SK-N-SH (cell line): ENCODE results near the gene KRT14. TPM values are rescaled to one million over a fixed set of nuclear protein-coding genes. Genes with fewer than 3 reads are reported as not detected.
"Not testable (repeated sequence)": the region's sequence is repeated elsewhere in the genome, so short reads cannot be mapped to it uniquely, and the experiment has no call there.

Source experiments
- CTCF ChIA-PET: fragments of 300-600, 350-600 bp; formaldehyde crosslinking; extraction: SDS; loops from one replicate; lab custom pipeline; 2021; lab: Yijun Ruan, JAX
- POLR2A ChIA-PET: fragments of 350-600 bp; sonication (Branson Sonifier 250); formaldehyde crosslinking; extraction: SDS; loops from one replicate; lab custom pipeline; 2020; ENCODE audit warnings: antibody characterized with exemption, inconsistent platforms; lab: Yijun Ruan, JAX
- DNase-seq: peaks from one replicate; pipeline ENCODE4 v3.0.0; 2012
- H2AFZ ChIP-seq: fragments of 200-600 bp; sonication (generic); 2 replicates; pipeline ENCODE4 v1.8.1; 2016; ENCODE audit warnings: antibody characterized with exemption, mild to moderate bottlenecking, low read depth
- H3F3A ChIP-seq: fragments of 200-600 bp; sonication (generic); replicated peaks from 2 replicates; pipeline ENCODE3; 2016; ENCODE audit warnings: antibody characterized with exemption, mild to moderate bottlenecking; ENCODE audit not compliant: insufficient read depth
- H3K27ac ChIP-seq, 2 experiments: fragments of 200-500 bp in 1 of 2; fragments of 200-600 bp in 1 of 2; sonication (Bioruptor generic) in 1 of 2; sonication (generic), shearing (Covaris generic) in 1 of 2; 2 replicates each; pipeline versions ENCODE4 v1.5.1 to v1.6.1; 2014 to 2016; ENCODE audit warnings: low read depth in 2 of 2, inconsistent platforms in 1 of 2, low read length in 1 of 2, mild to moderate bottlenecking in 1 of 2, mixed read lengths in 1 of 2
- H3K27me3 ChIP-seq: fragments of 200-600 bp; sonication (generic), shearing (Covaris generic); 2 replicates; pipeline ENCODE4 v1.6.1; 2016; ENCODE audit warnings: mixed run types; ENCODE audit not compliant: insufficient read depth
- H3K36me3 ChIP-seq, 2 experiments: fragments of 200-500 bp in 1 of 2; fragments of 200-600 bp in 1 of 2; sonication (Bioruptor generic) in 1 of 2; sonication (generic) in 1 of 2; replicated peaks in 1 of 2; 2 replicates each; pipeline versions ENCODE3 to v1.5.1; 2014 to 2016; ENCODE audit warnings: low read length in 1 of 2, mild to moderate bottlenecking in 1 of 2; ENCODE audit not compliant: insufficient read depth in 2 of 2, control insufficient read depth in 1 of 2
- H3K4me1 ChIP-seq, 2 experiments: fragments of 200-500 bp in 1 of 2; fragments of 200-600 bp in 1 of 2; sonication (Bioruptor generic) in 1 of 2; sonication (generic), shearing (Covaris generic) in 1 of 2; 2 replicates each; pipeline versions ENCODE4 v1.5.1 to v1.6.1; 2014 to 2016; ENCODE audit warnings: low read depth in 1 of 2, low read length in 1 of 2, mixed run types in 1 of 2; ENCODE audit not compliant: insufficient read depth in 2 of 2, control insufficient read depth in 1 of 2
- H3K4me2 ChIP-seq: fragments of 200-600 bp; sonication (generic), shearing (Covaris generic); 2 replicates; pipeline ENCODE4 v1.6.1; 2017; ENCODE audit warnings: mixed run types
- H3K4me3 ChIP-seq, 2 experiments: fragments of 200-500 bp in 1 of 2; fragments of 200-600 bp in 1 of 2; sonication (Bioruptor generic) in 1 of 2; sonication (generic), shearing (Covaris generic) in 1 of 2; 2 replicates each; pipeline versions ENCODE4 v1.5.1 to v1.8.1; 2014 to 2016; ENCODE audit warnings: low read depth in 2 of 2, inconsistent platforms in 1 of 2, low read length in 1 of 2, mild to moderate bottlenecking in 1 of 2, mixed read lengths in 1 of 2, moderate library complexity in 1 of 2
- H3K79me2 ChIP-seq: fragments of 200-600 bp; sonication (generic); 2 replicates; pipeline ENCODE4 v1.8.1; 2017; ENCODE audit warnings: mild to moderate bottlenecking; ENCODE audit not compliant: insufficient read depth
- H3K9ac ChIP-seq: fragments of 200-600 bp; sonication (generic); 2 replicates; pipeline ENCODE4 v1.6.1; 2017; ENCODE audit warnings: mixed run types
- H3K9me2 ChIP-seq: fragments of 200-600 bp; sonication (generic); 2 replicates; pipeline ENCODE4 v1.6.1; 2017; ENCODE audit warnings: mixed run types
- H3K9me3 ChIP-seq: fragments of 200-600 bp; sonication (generic); 2 replicates; pipeline ENCODE4 v1.6.1; 2017; ENCODE audit warnings: mixed run types, mild to moderate bottlenecking, moderate library complexity
- H4K20me1 ChIP-seq: fragments of 200-600 bp; sonication (generic); 2 replicates; pipeline ENCODE4 v1.6.1; 2017; ENCODE audit warnings: mild to moderate bottlenecking, mixed run types; ENCODE audit not compliant: insufficient read depth
- CTCF ChIP-seq: fragments of 200-600 bp; sonication (generic); IDR thresholded peaks from 2 replicates; pipeline ENCODE4 v1.6.1; 2017; ENCODE audit warnings: antibody characterized with exemption, mild to moderate bottlenecking, moderate library complexity
- FOXM1 ChIP-seq: IDR thresholded peaks from 2 replicates; pipeline ENCODE4 v1.4.0; 2012; ENCODE audit warnings: low read depth, mild to moderate bottlenecking
- GABPA ChIP-seq: IDR thresholded peaks from 2 replicates; pipeline ENCODE4 v1.4.0; 2012; ENCODE audit warnings: low read depth, mild to moderate bottlenecking
- RCOR1 ChIP-seq: fragments of 150-350 bp; IDR thresholded peaks from 2 replicates; pipeline ENCODE4 v1.6.1; 2017; ENCODE audit warnings: antibody characterized with exemption, low read length
- YY1 ChIP-seq: IDR thresholded peaks from 2 replicates; pipeline ENCODE4 v1.4.0; 2012; ENCODE audit warnings: low read depth, mild to moderate bottlenecking
- WGBS: methylation state at CpG from one replicate; pipeline ENCODE4 v1.1.6; 2017; ENCODE audit warnings: low lambda C conversion rate; 5-methylcytosine and 5-hydroxymethylcytosine counted together
- polyA plus RNA-seq, 3 experiments: library from polyadenylated mRNA; depleted of rRNA; stranded (reverse); fragments of >200 nt; gene quantifications; 2 replicates each; pipeline ENCODE4 v1.2.3, GENCODE V29; 2012

KRT14 gene
- polyA plus RNA-seq, 1 of the 3 experiments (the other 2 are of a cell fraction), result not detected

- CTCF ChIA-PET, H3K9me3 ChIP-seq, POLR2A ChIA-PET, H4K20me1 ChIP-seq, H3F3A ChIP-seq, H3K27ac ChIP-seq, H3K36me3 ChIP-seq, H3K79me2 ChIP-seq, H3K4me3 ChIP-seq, H2AFZ ChIP-seq, H3K9me2 ChIP-seq, H3K4me2 ChIP-seq, H3K4me1 ChIP-seq, H3K9ac ChIP-seq, DNase-seq: not testable (repeated sequence)
- 70% methylated on average over 30 of the region's 31 CpGs for WGBS
- H3K27me3 ChIP-seq, result peaks cover 20% of the 10 kb centered on the region; the same call in 1 of the 2 replicates
Observed at GRCh38 chr17:41612376-41613160, 25.9 kb upstream of the KRT14 start, which contains the start of gene KRT16. KRT16 (minus strand) TSS chr17:41612767; CDS start chr17:41612688, 79 bp downstream.

DNA sequence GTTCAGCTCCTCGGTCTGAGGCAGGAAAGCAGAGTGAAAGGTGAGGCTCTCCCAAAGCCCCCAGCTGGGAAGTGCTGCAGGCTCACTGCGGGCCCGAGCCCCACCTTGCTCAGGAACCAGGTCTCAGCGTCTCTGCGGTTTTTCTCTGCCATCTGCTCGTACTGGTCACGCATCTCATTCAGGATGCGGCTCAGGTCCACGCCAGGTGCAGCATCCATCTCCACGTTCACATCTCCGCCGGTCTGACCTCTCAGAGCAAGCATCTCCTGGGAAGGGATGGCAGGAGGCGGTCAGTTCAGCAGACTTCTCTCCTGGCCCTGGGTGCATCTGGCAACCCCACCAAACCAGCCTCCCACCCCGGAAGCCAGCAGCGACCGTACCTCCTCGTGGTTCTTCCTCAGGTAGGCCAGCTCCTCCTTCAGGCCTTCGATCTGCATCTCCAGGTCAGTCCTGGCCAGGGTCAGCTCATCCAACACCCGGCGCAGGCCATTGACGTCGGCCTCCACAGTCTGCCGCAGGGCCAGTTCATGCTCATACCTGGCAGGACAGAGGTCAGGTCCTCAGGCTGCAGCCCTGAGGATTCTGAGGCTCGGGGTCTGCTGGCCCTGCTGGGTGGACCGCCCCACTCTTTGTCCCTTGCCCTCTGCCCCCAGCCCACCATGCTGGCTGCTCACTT, 24.4 kb upstream of the KRT14 start:
- H3K36me3 ChIP-seq, result no peaks in the 10 kb centered on the region

More for the DNA sequence above, 24.4 kb upstream of the KRT14 start:
- Histone ChIP-seq H3F3A (no peaks in the 10 kb centered on the region), H3K9ac (no peak overlapping the region), H3K79me2 (no peaks in the 10 kb centered on the region), H4K20me1 (no peaks in the 10 kb centered on the region), H2AFZ (no peak overlapping the region), H3K4me3 (no peak overlapping the region), H3K9me3 (no peaks in the 10 kb centered on the region), H3K27me3 (peaks cover 20% of the 10 kb centered on the region; the same call in 1 of the 2 replicates), H3K4me2 (no peak overlapping the region), H3K27ac (no peak overlapping the region), H3K4me1 (no peaks in the 10 kb centered on the region; a peak in 1 of 4 replicates), H3K9me2 (no peaks in the 10 kb centered on the region)
- 82% methylated on average over 13 of the region's 25 CpGs for WGBS
- CTCF ChIA-PET, result interaction anchor here (0.7 to 3.8 kb wide), 8 partner anchors 18 to 701 kb away, joined by 3 to 34 read pairs (median 4); no protein-coding TSS in a partner anchor
- no peak for DNase-seq
- no peak for TF ChIP-seq RCOR1
- TF ChIP-seq CTCF, result no peak
- TF ChIP-seq YY1, result no peak
- TF ChIP-seq FOXM1, result no peak
- no peak for TF ChIP-seq GABPA
- POLR2A ChIA-PET, result no interaction called here
